Glomerular visceral epithelial cell (primary cell): ENCODE data around the gene GINS2.

Experiments used
- DNase-seq: peaks from one replicate; pipeline ENCODE4 v3.0.0-alpha.2; 2016; ENCODE audit errors: extremely low spot score

Gene GINS2

DNA sequence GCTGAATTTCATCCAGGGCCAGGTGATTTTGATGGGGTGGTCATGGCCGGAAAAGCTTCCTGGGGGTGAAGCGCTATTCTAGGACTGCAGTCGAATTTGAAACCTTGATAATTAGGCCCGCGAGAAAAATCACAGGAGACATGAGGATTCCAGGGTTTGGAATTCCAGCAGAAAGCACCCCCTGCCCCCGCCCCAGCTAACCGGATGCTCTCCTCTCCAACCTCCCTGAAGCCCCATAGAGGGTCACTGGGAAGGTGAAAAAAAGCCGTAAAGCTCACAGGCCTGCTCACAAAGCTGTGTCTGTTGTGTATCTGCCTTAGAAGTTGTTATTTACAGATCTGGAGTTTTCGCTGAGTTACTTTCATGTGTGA, 1.2 kb upstream of the GINS2 start:
- DNase-seq = no peak

- no peak for DNase-seq
These were observed 663 bp upstream of the GINS2 start for GRCh38 chr16:85689285-85689949.

DNA sequence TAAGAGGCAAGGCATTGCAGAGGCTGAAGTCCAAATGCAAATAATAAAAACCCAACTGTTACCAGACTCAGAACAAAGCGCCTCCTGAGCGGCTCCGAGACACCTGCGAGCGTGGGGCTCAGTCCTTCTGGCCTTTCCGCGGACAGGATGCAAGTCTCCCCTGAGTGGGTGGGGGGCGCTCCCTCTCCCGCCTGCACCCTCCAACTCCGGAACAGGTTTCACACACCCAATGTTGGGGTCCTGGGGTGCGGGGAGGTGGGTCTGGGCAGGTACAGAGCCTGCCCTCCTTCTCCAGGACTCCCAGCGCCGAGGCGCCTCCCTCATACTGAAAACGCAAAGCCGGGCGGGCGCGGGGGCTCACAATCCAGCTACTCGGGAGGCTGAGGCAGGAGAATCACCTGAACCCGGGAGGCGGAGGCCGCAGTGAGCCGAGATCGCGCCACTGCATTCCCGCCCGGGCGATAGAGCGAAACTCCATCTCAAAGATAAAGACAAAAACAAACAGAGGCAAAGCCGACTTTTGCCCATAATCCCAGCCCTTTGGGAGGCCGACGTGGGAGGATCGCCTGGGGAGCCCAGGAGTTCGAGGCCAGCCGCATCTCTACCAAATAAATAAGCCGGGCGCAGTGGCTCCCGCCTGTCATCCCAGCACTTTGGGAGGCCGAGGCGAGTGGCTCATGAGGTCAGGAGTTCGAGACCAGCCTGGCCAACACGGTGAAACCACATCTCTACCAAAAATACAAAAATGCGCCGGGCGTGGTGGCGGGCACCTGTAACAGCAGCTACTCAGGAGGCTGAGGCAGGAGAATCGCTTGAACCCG, 893 bp downstream of the GINS2 start:
- DNase-seq = no peak

DNA sequence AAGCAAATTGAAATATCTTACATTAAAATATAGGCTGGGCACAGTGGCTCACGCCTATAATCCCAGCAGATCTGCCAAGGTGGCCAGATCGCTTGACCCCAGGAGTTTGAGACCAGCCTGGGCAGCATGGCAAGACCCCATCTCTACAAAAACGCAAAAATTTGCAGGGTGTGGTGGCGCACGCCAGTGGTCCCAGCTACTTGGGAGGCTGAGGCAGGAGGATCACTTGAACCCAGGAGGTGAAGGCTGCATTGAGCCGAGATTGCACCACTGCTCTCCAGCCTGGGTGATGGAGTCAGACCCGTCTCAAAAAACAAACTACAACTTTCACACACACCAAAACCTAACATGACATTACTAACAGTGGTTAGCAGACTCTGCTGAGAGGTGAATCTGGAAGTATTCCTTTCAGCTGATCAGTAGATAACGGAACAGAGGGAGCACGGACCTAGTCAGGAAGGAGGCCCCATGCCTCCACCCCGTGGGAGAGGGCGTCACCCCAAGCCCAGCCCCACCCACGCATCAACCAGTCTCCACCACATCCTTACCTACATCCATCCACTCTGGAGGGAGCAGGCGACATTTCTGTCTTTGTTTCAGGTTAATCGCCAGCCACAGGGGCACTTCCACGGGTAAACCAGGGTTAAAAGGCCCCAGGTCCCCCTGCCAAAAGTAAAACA, 1.7 kb downstream of the GINS2 start:
- DNase-seq = no peak

DNA sequence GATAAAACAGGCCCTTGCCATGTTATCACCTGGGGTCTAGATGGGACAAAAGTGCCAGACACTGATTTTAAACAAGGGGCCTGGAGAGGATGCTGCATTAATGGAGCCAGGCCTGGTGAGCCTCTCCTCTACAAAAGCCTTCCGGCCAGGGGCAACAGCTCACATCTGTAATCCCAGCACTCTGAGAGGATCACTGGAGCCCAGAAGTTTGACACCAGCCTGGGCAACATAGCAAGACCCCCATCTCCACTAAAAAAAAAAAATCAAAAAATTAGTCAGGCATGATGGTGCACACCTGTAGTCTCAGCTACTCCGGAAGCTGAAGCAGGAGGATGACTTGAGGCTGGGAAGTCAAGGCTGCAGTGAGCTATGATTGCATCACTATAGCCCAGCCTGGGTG, 3.5 kb downstream of the GINS2 start:
- DNase-seq = no peak

- no peak for DNase-seq
These were observed 5.4 kb downstream of the GINS2 start for GRCh38 chr16:85683363-85683762.

DNA sequence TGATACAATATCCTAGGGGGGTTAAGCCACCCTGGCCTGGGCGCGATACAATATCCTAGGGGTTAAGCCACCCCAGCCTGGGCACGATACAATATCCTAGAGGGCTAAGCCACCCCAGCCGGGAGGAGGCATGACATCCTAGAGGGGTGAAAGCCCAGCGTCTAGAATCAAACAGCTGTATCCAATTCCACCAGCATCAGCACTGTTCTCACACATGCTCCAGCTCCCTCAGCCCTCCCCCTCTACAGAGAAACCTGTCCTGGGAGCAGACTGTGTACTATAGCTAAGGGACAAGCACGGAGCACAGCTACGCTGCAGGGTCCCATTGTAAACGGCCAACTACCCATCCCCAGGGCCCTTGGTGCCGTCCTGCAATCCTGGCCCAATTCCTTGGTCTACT, 6.2 kb downstream of the GINS2 start:
- no peak for DNase-seq

GRCh38 chr16:85681255-85681654, 7.5 kb downstream of the GINS2 start:
- no peak for DNase-seq

- DNase-seq = no peak
These were observed 8.3 kb downstream of the GINS2 start for GRCh38 chr16:85680352-85680944.

DNA sequence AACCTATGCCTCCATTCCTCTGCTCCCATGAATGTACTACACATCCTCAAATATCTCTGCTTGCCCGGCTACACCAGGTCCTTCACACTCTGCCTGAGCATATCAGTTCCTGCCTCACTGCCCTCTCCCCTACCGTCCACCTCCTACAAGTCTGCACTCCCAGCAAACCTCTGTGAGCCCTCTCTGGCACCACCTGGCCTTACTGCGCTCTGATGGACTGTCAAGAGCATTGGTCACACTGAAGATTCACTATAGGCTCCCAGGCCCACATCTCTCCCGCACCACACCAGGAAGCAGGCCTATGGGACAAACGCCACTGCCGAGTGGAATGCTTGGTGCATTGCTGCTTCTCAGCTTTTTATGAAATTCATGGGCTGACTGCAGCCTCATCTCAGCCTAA, 8.9 kb downstream of the GINS2 start:
- DNase-seq = no peak

DNA sequence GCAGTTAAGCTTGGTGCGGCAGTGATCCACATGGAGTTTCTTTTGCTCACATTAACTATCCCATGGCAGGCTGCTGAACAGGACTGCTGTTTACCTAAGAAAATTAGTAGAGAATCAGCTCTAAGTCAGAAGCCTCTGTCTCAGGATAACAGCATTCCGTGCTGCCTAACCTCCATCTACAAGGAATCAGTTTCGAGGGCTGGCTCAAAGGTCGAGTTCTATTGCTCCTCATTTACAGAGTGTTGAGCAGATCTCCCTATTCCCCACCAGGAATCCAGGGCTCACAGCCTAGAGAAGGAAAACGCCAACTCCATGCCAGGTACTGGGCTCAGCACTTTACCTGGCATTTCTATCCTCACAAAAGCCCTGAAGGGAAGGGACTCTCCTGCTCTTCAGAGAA, 9.9 kb downstream of the GINS2 start:
- no peak for DNase-seq

DNA sequence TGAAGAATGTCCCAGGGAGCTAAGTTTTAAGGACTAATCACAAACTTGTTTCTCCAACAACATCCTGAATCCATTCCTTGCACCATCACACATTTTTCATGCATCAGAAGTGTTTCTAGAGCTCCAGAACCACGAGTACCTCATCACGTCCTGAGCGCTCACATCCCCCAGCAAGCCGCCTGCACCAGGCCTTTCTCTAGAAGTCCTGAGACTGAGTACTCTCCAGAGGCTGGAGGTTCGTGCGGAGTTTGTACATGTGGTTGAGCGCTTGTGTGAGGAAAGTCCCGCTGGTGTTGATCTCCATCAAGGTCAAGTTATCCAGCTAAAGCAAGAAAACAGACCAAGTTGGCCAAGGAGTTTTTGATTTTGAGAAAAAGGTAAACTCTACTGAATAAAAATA, 10.7 kb downstream of the GINS2 start:
- no peak for DNase-seq

DNA sequence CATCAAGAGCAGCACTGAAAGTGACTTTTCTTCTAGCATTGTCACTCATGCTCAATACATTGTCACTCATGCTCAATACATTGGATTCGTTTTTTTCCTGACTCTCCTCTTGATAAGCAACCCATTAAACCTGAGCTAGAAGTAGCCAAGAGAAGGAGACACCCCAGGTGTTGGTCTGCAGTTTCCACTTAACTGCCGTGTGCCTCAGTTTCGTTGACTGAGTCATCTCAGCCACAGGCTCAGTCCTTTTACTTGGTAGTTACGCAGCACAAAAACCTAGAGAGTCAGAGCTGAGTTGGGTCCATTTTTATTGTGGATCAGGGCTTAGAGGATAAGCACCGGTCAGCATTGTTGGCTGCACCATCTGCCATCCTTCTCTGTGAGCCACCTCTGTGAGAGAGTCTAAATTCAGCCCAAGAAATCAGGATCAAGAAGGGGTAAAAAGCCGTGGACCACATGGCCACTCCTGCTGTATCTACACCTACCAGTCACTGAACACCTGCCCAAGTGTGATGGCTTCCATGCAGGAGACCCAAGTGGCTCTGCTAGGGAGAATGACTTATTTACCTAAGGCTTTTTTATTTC, 11.3 kb downstream of the GINS2 start:
- no peak for DNase-seq

GRCh38 chr16:85676466-85676865, 12.3 kb downstream of the GINS2 start:
- DNase-seq = no peak

DNA sequence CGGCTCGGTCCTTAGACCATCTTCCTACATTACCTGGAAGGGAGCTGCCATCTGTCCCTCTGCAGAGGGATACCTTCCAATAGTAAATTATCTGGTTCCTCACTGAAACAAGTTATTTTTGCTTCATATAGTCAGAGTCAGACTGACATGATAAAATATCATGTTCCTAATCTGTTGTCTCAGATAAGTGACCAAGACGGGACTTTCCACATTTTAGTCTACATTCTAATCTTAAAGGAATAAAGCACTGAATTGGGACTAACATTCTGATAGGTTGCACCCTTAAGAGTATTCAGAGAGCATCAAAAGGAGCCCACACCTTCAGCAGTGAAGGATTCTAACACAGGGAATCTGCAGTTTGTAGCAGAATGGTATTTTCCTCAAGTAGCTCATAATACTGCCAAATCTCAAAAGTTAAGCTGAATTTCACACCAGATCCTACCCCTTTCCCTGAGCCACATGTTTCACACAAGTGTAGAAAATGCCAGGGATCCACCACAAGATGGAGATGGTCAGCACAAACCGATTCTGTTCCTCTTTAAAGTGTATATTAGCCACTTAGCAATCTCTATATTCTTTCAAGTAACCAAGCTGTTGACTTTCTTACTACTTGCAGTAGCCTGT, 13.4 kb downstream of the GINS2 start:
- no peak for DNase-seq

DNA sequence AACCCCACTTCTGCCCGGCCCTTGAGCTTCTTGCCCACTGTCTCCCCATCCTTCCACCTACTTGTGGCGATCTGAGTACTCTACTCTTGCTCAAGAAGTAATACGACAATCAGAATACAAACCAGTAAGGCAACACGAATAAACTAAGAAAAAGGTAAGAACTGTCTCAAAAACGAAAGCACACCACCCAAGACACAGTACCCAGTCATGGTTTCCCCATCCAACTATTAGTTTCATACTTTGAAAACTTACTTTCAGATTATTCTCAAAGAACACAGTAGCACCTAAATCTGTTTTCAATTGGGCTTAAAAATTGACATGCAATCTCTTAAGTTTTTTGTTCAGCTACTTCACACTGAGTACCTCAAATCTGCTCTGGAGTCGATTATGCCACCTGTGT, 13.9 kb downstream of the GINS2 start:
- DNase-seq = no peak

DNA sequence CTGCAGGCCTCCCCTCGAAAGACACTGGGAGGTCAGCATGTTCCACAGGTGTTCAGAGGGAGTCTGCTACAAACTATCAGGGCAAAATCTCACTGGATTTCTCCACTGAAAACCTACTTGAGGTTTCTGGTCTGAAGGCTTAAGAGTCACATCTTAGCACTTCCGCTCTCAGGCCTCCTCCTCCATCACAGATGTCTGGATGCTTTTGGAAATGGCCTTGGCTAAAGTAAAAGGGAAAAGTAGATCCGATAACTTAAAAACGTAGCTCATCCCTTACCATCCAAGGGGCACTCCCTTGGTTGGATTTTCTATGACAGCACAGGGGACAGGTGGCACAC, 14.4 kb downstream of the GINS2 start:
- DNase-seq = no peak

GRCh38 chr16:85673529-85674417, 15.0 kb downstream of the GINS2 start:
- no peak for DNase-seq

GRCh38 chr16:85670840-85671239, 17.9 kb downstream of the GINS2 start:
- no peak for DNase-seq

DNA sequence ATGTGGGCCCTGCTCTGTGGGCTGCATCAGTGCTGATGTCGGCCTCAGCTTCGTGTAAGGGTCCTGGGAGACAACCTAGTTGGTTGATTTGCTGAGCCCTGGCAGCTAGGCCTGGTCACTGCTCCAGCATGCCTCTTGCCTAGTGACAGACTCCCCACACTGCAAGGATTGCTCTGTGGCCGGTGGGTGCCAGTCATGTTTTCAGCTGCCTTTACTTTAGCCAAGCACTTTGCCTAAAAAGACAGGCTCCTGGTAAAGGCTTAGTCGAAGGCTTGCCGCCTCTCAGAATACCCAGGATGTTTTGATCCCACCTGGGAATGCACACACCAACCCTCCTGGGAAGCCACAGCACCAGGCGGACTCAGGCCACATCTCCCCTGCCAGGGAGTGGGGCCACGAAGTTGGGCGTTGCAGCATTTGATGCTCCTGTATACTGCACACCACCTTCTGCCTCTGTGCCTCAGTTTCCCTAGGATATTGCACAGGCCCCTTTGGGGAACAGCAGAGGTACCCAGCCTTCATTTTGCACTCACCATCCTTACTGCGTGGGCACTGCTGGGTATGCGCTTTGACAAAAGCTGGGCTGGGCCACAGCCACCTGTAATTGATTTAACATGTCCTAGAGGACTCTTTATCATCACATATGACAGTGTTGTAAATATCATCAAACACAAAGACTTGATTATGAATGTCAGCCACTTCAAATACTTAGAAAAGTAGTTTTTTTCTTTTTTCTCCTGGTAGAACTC, 19.9 kb downstream of the GINS2 start:
- no peak for DNase-seq
